HG02610 (cell line): ENCODE results near the gene DBR1.
"Not testable (repeated sequence)": the region's sequence is repeated elsewhere in the genome, so short reads cannot be mapped to it uniquely, and the experiment has no call there.

ENCODE experiments used
- ATAC-seq: cut with Tn5 transposase; IDR thresholded peaks from one replicate; pipeline ENCODE4 v1.9.1; 2021; ENCODE audit warnings: mild to moderate bottlenecking, moderate library complexity; ENCODE audit not compliant: unreplicated experiment

DBR1 gene

GRCh38 chr3:138187296-138188012 is 12.7 kb upstream of the DBR1 start, which contains the start of gene ARMC8:
Gene ARMC8 (plus strand): TSS chr3:138187301. CDS start chr3:138187555, 254 bp downstream.
- ATAC-seq, result peak; percentile 45

GRCh38 chr3:138186803-138187295 is 12.1 kb upstream of the DBR1 start:
- ATAC-seq, result peak; percentile 91

- ATAC-seq, result no peak
Measured at GRCh38 chr3:138186221-138186620, 11.5 kb upstream of the DBR1 start.

- no peak for ATAC-seq
Measured at GRCh38 chr3:138184994-138185393, 10.3 kb upstream of the DBR1 start.

- ATAC-seq, result peak; percentile 81
Measured at GRCh38 chr3:138180375-138181029, 5.8 kb upstream of the DBR1 start.

GRCh38 chr3:138173769-138174420 is 826 bp downstream of the DBR1 start:
- ATAC-seq, result no peak

- ATAC-seq, result no peak
Measured at GRCh38 chr3:138172625-138173024, 2.1 kb downstream of the DBR1 start.

GRCh38 chr3:138165061-138165460 is 9.7 kb downstream of the DBR1 start:
- no peak for ATAC-seq

- no peak for ATAC-seq
Measured at GRCh38 chr3:138157743-138158142, 17.0 kb downstream of the DBR1 start.

GRCh38 chr3:138154534-138154933 is 20.2 kb downstream of the DBR1 start:
- no peak for ATAC-seq

- no peak for ATAC-seq
Measured at GRCh38 chr3:138148503-138148902, 26.2 kb downstream of the DBR1 start.

GRCh38 chr3:138142181-138142580 is 32.5 kb downstream of the DBR1 start:
- ATAC-seq, result not testable (repeated sequence)

GRCh38 chr3:138140940-138141339 is 33.8 kb downstream of the DBR1 start:
- ATAC-seq, result no peak

GRCh38 chr3:138139691-138140090 is 35.0 kb downstream of the DBR1 start:
- no peak for ATAC-seq

GRCh38 chr3:138137861-138138260 is 36.9 kb downstream of the DBR1 start:
- no peak for ATAC-seq

- no peak for ATAC-seq
Measured at GRCh38 chr3:138136201-138136600, 38.5 kb downstream of the DBR1 start.

GRCh38 chr3:138135833-138136194 is 38.9 kb downstream of the DBR1 start:
- no peak for ATAC-seq

GRCh38 chr3:138135146-138135832 is 39.4 kb downstream of the DBR1 start:
- no peak for ATAC-seq

- no peak for ATAC-seq
Measured at GRCh38 chr3:138132239-138132638, 42.5 kb downstream of the DBR1 start, which contains the start of gene A4GNT. Gene A4GNT (minus strand): TSS chr3:138132390. CDS start chr3:138131256, 1,134 bp downstream.

- ATAC-seq, result no peak
Measured at GRCh38 chr3:138127636-138128365, 46.9 kb downstream of the DBR1 start.
